ENCODE data around the gene RAPGEF4. TPM values are rescaled to one million over a fixed set of nuclear protein-coding genes. Genes with fewer than 3 reads are reported as not detected.
A peak's percentile ranks its signal among the peaks of the same experiment; 100 is the strongest.

RAPGEF4 gene
- total RNA-seq, 1 experiment from 2014 or later: not detected

DNA sequence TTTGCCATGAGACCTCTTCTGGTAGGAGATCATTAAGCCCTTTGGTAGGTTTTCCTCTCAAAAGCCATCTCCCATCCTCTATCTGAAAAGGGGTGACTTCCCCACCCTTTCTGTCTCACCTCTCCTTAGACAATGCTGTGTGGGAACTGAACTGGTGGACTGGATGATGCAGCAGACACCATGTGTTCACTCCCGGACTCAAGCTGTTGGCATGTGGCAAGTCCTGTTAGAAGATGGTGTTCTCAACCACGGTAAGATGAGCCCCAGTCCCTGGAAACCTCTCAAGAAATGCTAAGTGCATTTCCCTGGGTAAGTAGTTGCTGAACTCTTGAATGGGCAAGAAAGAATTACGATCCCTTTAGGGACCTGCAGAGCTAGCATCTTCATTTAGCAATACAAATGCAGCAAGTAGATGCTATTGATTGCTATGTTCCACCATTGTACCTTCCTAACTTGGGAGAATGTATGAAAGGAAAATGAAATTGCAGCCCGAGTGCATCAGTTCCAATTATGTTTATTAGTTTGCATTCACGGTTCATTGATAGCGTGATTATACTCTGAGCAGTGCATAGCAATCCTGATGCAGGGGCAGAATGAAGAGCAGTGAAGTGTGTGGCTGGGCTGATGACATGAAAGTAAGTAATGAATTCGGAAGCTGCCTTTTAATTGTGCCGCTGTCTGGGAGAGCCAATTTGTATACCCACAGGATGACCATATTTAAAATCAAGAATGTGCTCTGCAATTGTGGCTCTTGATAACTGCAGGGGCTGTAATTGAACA is 230.0 kb downstream of the RAPGEF4 start:
- no TSS peak for BruUV-seq (replicated peaks)
- TF ChIP-seq CTCF (IDR thresholded peaks at IDR 0.05; ENCODE audit: unreplicated experiment): no peak
- no peaks in the 10 kb centered on the region for H3K9me3 Mint-ChIP-seq (ENCODE audit: unreplicated experiment)
- intact Hi-C loops (cut with micrococcal nuclease): no loop called here
- CTCF ChIA-PET: interaction anchor here (0.6 to 1.1 kb wide), 3 partner anchors 33 to 56 kb away, joined by 3 to 4 read pairs (median 4); no protein-coding TSS in a partner anchor
- H3K4me1 Mint-ChIP-seq (ENCODE audit: insufficient read depth, unreplicated experiment): peaks cover 34% of the 10 kb centered on the region
- H3K27me3 Mint-ChIP-seq (ENCODE audit: insufficient read depth, unreplicated experiment): no peaks in the 10 kb centered on the region
- no peak overlapping the region for H3K27ac Mint-ChIP-seq (ENCODE audit: low read depth, unreplicated experiment)
- no peak for DNase-seq (ENCODE audit: unreplicated experiment)
- H3K36me3 Mint-ChIP-seq (ENCODE audit: insufficient read depth, unreplicated experiment): no peaks in the 10 kb centered on the region
- POLR2A ChIA-PET: no interaction called here
- H3K4me3 Mint-ChIP-seq (ENCODE audit: unreplicated experiment): no peak overlapping the region

DNA sequence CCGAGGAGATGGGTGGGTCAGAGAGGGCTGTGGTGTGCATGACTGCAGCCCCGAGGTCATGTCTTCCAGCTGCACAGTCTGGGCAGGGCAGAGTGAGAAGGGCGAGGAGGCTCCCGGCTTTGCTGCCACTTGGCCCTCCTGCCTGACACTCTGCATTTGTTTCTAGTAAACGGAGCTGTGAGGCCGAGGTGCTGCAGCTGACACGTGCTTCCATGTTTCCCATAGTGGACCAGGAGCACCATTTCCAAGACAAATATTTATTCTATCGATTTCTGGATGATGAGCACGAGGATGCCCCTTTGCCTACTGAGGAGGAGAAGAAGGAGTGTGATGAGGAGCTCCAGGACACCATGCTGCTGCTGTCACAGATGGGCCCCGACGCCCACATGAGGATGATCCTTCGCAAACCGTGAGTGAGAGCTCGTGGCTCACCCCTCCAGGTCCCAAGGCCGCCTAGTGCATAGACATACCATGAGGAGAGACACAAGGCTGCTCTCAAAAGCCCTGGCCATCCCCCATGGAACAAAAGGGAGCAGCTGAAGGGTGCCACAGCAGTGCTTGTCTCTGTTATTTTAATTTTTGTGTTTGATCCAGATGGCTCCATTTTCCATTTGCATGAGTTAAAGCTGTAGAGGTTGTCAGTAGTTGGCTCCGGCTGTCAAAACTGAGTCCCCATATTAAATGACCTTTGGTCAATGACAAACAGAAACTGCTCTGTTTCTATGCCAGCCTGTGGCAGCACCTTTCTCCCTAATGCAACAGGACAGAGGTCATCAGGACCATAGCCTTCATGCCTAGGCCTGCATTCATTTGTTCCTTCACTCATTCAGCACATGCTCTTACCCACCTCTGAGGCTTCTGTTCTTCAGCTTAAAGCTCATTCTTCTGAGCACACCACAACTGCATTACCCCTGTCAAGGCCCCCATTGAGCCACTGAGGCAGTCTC is 231.7 kb downstream of the RAPGEF4 start:
- no peak for TF ChIP-seq CTCF (IDR thresholded peaks at IDR 0.05; ENCODE audit: unreplicated experiment)
- ChIA-PET POLR2A (interaction anchor here (0.6 kb wide), 1 partner anchor 168 kb away, joined by 3 read pairs; no protein-coding TSS in a partner anchor), CTCF (interaction anchor here (0.5 to 1.2 kb wide), 7 partner anchors 13 to 633 kb away, joined by 3 to 4 read pairs (median 3); no protein-coding TSS in a partner anchor)
- Mint-ChIP-seq H3K27ac (ENCODE audit: low read depth, unreplicated experiment) (peak overlapping the region; percentile 77), H3K4me3 (ENCODE audit: unreplicated experiment) (no peak overlapping the region), H3K9me3 (ENCODE audit: unreplicated experiment) (no peaks in the 10 kb centered on the region), H3K4me1 (ENCODE audit: insufficient read depth, unreplicated experiment) (peaks cover 41% of the 10 kb centered on the region), H3K36me3 (ENCODE audit: insufficient read depth, unreplicated experiment) (no peaks in the 10 kb centered on the region), H3K27me3 (ENCODE audit: insufficient read depth, unreplicated experiment) (no peaks in the 10 kb centered on the region)
- DNase-seq (ENCODE audit: unreplicated experiment): no peak
- intact Hi-C loops (cut with micrococcal nuclease): no loop called here
- no TSS peak for BruUV-seq (replicated peaks)

GRCh38 chr2:172968061-172968469 is 232.4 kb downstream of the RAPGEF4 start:
- Mint-ChIP-seq H3K9me3 (ENCODE audit: unreplicated experiment) (no peaks in the 10 kb centered on the region), H3K27ac (ENCODE audit: low read depth, unreplicated experiment) (peak overlapping the region; percentile 77), H3K36me3 (ENCODE audit: insufficient read depth, unreplicated experiment) (no peaks in the 10 kb centered on the region), H3K27me3 (ENCODE audit: insufficient read depth, unreplicated experiment) (no peaks in the 10 kb centered on the region), H3K4me3 (ENCODE audit: unreplicated experiment) (no peak overlapping the region), H3K4me1 (ENCODE audit: insufficient read depth, unreplicated experiment) (peaks cover 35% of the 10 kb centered on the region)
- no TSS peak for BruUV-seq (replicated peaks)
- ChIA-PET POLR2A (interaction anchor here (0.6 to 0.8 kb wide), 2 partner anchors 54 to 930 kb away, joined by 3 to 4 read pairs; no protein-coding TSS in a partner anchor), CTCF (interaction anchor here (0.6 to 6.2 kb wide), 5 partner anchors 17 to 232 kb away, joined by 3 to 47 read pairs (median 3); no protein-coding TSS in a partner anchor)
- peak; percentile 94 for DNase-seq (ENCODE audit: unreplicated experiment)
- TF ChIP-seq CTCF (IDR thresholded peaks at IDR 0.05; ENCODE audit: unreplicated experiment): no peak
- intact Hi-C loops (cut with micrococcal nuclease): no loop called here

Measured in MCF 10A (cell line).